HG03097 (cell line): Measurements from ENCODE around the gene FAM136A.
A peak's percentile ranks its signal among the peaks of the same experiment; 100 is the strongest.
"Not testable (repeated sequence)": the region's sequence is repeated elsewhere in the genome, so short reads cannot be mapped to it uniquely, and the experiment has no call there.

Source experiments
- ATAC-seq: cut with Tn5 transposase; IDR thresholded peaks from one replicate; pipeline ENCODE4 v1.9.1; 2021; ENCODE audit not compliant: unreplicated experiment, low FRiP score

Gene FAM136A

GRCh38 chr2:70301344-70302194 lies at the start of gene FAM136A:
Gene FAM136A (minus strand): TSS chr2:70302067. CDS start chr2:70302011, 56 bp downstream.
- ATAC-seq, result peak; percentile 58

GRCh38 chr2:70349921-70350685 lies 48.2 kb upstream of the FAM136A start:
- no peak for ATAC-seq

DNA sequence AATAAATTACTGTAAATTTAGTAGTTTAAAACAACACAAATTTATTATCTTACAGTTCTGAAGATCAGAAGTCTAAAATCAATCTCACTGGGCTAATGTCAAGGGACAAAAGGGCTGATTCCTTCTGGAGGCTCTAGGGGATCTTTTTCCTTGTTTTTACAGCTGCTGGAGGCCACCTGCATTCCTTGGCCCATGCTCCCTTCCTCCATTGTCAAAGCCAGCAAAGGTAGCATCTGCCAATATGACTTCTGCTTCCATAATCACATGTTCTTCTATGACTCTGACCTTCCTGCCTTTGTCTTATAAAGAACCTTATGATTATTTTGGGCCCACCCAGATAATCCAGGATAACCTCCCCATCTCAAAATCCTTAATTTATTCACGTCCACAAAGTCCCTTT lies 46.0 kb upstream of the FAM136A start:
- ATAC-seq, result no peak

DNA sequence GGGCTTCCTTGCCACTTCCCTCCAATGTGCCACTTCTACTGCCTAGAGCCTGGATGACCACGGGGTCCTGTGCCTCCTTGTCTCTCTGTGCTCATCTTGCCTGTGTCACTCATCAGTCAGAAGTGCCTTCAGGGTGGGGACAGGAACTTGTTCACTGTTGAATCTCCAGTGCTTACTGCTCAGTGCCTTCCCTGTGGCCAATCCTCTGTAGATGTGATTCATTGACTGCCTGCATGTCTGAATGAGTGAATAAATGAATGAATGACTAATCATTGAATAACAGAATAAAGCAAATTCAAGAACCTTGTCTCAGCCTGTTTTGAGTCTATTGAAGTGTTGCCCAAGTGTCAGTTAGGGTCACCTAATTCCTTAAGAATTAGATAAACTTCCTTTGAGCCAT lies 42.3 kb upstream of the FAM136A start:
- no peak for ATAC-seq

GRCh38 chr2:70341477-70341765 lies 39.6 kb upstream of the FAM136A start:
- no peak for ATAC-seq

DNA sequence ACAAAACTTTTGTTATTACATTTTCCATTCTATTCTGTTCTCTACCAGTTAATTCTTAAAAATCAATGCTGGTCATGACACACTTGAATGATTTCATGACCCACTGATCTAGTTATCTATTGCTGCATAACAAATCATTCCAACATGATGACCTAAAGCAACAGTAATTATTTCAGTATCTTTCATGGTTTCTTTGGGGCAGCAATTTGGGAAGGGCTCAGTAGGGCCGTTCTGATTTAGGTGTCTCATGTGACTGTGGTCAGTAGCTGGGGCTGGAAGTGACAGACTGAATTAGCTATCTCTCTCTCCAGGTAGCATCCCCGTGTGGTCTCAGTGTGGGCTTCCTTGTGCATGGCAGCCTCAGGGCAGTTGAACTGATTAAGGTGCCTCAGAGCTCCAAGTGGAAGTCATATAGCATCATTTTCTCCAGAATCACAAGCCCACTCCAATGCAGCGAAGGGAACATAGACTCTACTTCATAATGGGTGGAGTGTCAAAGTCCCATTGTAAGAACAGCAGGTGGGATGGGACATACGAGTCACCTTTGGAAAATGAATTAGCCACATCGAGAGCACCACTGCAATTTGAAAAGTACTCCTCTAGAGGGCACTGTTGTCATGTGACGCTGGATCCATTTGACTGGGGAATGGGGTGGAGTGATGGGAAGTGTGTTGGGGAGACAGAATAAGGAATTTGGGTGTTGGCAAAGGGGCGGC lies 39.1 kb upstream of the FAM136A start:
- ATAC-seq, result no peak

GRCh38 chr2:70340075-70340474 lies 38.2 kb upstream of the FAM136A start:
- no peak for ATAC-seq

DNA sequence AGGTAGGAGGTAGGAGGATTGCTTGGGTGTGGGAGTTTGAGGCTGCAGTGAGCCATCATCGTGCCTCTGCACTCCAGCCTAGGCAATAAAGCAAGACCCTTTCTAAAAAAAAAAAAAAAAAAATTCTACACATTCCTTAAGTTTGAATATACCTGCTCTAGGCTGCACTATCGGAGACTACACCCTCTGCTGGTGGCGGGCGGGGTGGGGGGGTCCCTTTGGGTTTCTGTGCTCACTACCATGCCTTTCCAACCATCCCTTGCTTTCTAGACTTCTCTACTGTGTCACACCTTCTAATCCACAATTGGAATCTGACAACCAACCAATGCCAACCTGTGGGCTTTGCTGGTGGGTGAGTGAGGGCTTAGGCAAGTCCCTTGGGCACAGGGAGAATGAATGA lies 34.7 kb upstream of the FAM136A start:
- ATAC-seq, result no peak

DNA sequence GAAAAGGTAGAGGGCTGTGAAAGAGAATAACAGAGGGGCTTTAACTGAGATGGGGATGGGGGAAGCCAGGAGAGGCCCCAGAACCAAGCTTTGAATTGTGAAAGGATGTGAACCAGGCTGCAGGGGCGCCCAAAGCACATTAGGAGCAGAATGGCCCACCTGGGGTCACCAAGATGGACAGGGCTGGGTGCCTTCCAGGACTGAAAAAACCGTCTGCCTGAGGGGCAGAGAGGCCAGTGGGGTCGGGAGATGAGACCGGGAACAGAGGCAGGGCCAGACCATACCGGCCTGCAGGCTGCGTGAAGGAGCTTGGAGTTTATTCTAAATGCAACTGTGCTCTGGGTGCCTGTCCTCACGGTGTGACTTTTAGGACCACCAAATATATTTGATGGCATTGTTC lies 29.1 kb upstream of the FAM136A start:
- ATAC-seq, result no peak

GRCh38 chr2:70330476-70330875 lies 28.6 kb upstream of the FAM136A start:
- no peak for ATAC-seq

- ATAC-seq, result no peak
Observed at GRCh38 chr2:70328921-70329561, 27.2 kb upstream of the FAM136A start.

DNA sequence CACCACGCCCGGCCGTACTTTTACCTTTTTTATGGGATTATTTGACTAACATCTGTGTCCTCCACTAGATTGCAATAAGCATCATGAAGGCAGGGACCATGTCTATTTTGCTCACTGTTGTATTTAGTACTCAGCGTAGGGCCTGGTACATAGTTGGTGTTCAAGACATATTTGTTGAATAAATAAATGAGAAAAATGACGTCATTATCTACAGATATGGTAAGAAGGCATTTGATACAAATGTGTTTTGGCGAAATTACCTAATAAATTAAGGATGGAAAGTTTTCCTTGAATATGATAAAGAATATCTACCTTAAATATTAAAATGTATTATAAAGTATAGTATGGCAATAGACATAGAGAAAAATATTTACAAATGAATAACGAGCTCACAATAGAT lies 24.0 kb upstream of the FAM136A start:
- no peak for ATAC-seq

DNA sequence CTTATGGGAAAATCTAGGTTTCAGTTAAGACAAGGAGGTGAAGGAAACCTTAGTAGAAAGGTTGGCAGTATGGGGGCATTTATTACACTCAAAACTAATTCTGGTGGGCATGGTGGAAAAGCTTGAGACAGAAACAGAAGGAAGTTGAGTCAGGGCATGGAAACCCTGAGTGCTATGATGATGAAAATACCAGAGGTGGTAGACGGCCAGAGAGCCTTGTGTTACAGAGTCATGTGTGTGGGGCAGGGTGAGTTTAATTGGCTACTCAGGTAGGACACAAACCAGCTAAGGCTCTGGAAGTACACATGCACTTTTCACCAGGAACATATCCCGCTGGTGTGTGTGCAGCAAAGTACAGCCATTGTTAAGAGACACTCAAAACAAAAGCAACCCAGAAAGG lies 20.7 kb upstream of the FAM136A start:
- no peak for ATAC-seq

DNA sequence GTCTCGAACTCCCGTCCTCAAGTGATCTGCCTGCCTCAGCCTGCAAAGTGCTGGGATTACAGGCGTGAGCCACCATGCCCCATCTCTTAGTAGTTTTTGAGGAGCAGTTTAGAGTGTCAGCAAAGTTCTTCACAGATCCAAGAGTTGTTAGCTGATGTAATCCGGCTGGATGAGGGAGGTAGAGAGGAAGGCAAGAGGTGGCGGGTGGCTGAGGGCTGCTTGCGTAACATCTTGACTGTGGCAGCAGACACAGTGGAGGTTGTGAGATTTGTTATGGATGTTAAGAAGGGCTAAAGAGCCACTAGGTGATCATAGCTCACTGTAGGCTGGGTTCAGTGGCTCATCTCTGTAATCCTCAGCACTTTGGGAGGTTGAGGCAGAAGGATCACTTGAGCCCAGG lies 19.5 kb upstream of the FAM136A start:
- ATAC-seq, result no peak

DNA sequence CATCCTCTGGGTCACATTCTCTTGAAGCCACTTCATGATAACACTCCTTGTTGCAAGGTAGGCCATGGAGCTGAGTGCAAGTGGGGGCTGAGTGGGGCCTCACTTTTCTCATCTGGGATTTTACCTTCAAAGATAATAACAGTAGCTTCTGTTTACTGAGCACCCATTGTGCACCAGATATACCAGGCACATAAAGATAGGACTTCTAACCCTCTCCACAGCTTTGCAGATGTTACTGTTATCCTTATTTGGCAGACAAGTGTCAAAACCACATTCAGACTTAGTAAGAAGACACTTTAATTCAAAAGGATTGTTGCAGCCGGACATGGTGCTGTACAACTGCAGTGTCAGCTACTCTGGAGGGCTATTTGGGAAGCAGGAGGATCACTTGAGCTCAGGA lies 12.8 kb upstream of the FAM136A start:
- ATAC-seq, result no peak

- no peak for ATAC-seq
Observed at GRCh38 chr2:70312560-70312959, 10.7 kb upstream of the FAM136A start.

DNA sequence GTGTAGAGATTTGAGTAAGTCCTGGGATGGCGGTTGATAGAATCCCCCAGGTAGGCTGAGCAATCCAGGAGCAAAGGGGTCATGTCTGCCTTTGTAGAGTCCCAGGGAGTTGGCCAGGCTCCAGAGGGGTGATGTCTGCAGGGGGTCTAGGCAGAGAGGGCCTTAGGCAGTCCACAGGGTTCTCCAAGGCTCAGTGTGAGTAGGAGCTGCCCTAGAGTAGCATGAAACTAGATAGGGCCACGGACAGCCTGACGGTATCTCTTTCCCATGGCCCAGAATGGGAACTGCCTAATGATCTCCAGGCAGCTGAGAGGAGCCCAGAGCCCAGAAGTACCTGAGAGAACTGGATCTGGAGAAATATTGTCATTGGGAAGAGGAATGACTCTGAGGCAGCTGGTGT lies 9.0 kb upstream of the FAM136A start:
- no peak for ATAC-seq

- ATAC-seq, result no peak
Observed at GRCh38 chr2:70305531-70305930, 3.7 kb upstream of the FAM136A start.

- no peak for ATAC-seq
Observed at GRCh38 chr2:70304498-70304897, 2.6 kb upstream of the FAM136A start.

DNA sequence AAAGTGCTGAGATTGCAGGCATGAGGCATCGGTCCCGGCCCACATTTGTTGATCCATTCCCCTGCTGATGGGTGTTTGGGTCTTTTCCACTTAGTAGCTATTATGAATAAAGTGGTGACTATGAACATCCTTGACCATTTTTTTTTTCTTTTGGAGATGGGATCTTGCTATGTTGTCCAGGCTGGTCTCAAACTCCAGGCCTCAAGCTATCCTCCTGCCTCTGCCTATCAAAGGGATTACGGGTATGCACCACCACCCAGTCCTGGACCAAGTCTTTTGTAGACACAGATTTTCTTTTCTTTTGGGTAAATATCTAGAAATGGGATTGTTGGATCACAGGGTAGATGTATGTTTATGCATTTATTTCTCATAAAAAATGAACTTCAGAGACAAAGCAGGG lies 1.3 kb upstream of the FAM136A start:
- ATAC-seq, result no peak

DNA sequence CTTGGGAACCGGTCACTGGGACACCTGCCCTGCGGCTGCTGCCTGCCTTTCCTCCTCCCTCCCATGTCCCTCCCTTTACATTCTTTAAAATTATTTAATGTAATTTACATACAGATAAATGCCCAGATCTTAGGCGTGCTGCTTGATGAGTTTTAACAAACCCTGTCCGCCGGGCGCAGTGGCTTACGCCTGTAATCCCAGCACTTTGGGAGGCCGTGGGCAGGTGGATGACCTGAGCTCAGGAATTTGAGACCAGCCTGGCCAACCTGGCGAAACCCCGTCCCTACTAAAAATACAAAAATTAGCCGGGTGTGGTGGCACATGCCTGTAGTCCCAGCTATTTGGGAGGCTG lies 304 bp upstream of the FAM136A start:
- not testable (repeated sequence) for ATAC-seq
